ENCODE measurements around the gene TEX264.

DNA sequence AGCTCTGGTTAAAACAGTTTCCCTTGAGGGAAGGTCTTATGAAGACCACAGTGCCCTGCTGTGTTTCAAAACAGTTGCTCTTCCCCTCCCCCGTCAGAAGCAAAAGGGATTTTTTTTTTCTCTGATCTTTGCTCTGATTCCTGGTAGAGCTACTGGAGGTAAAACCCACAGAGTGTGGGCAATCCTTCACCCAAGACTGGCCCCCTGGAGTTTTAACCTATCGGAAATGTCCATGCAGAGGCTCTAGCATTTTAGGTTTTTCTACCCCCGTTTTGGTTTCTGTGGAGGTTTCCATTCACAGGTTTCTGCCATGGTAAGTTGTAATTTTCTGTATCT lies 63.5 kb downstream of the TEX264 start:
- TF ChIP-seq, protein P1, sequence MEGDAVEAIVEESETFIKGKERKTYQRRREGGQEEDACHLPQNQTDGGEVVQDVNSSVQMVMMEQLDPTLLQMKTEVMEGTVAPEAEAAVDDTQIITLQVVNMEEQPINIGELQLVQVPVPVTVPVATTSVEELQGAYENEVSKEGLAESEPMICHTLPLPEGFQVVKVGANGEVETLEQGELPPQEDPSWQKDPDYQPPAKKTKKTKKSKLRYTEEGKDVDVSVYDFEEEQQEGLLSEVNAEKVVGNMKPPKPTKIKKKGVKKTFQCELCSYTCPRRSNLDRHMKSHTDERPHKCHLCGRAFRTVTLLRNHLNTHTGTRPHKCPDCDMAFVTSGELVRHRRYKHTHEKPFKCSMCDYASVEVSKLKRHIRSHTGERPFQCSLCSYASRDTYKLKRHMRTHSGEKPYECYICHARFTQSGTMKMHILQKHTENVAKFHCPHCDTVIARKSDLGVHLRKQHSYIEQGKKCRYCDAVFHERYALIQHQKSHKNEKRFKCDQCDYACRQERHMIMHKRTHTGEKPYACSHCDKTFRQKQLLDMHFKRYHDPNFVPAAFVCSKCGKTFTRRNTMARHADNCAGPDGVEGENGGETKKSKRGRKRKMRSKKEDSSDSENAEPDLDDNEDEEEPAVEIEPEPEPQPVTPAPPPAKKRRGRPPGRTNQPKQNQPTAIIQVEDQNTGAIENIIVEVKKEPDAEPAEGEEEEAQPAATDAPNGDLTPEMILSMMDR (IDR thresholded peaks at IDR 0.05; ENCODE audit: borderline replicate concordance, extremely low read depth, low read length, poor library complexity, severe bottlenecking) = no peak
- no peak for TF ChIP-seq EZH2 (IDR thresholded peaks at IDR 0.05; ENCODE audit: borderline replicate concordance, low read depth, low read length, severe bottlenecking)
